H1 (cell line): Measurements from ENCODE around the gene THOP1.

Experiments
- ASH2L ChIP-seq: fragments of 200-600, 300-600 bp; sonication (generic); IDR thresholded peaks from one replicate; pipeline ENCODE4 v1.7.1; 2017; ENCODE audit warnings: low read length
- CEBPB ChIP-seq: IDR thresholded peaks from 2 replicates; pipeline ENCODE4 v1.6.1; 2012; ENCODE audit warnings: low read depth, low read length
- CHD2 ChIP-seq: IDR thresholded peaks from 2 replicates; pipeline ENCODE4 v1.6.1; 2012; ENCODE audit warnings: low read length, improper control_type of control experiment
- CTCF ChIP-seq, 3 experiments: IDR thresholded peaks; 1 replicate in 2 of 3; 2 replicates in 1 of 3; pipeline versions ENCODE4 v1.5.1 to v1.6.1; 2011; ENCODE audit warnings: low read length in 3 of 3, mild to moderate bottlenecking in 3 of 3, inconsistent platforms in 2 of 3, low read depth in 1 of 3, moderate library complexity in 1 of 3; ENCODE audit not compliant: insufficient read depth in 1 of 3; ENCODE audit errors: control extremely low read depth in 1 of 3
- JUN ChIP-seq: IDR thresholded peaks from 2 replicates; pipeline ENCODE4 v1.6.1; 2011; ENCODE audit warnings: low read depth, mild to moderate bottlenecking, improper control_type of control experiment, low read length
- POLR2A ChIP-seq, 2 experiments: IDR thresholded peaks; 1 replicate in 1 of 2; 2 replicates in 1 of 2; pipeline ENCODE4 v1.6.1; 2011; ENCODE audit warnings: low read depth in 2 of 2, low read length in 2 of 2, mild to moderate bottlenecking in 2 of 2; ENCODE audit errors: control extremely low read depth in 1 of 2
- POLR2AphosphoS5 ChIP-seq: IDR thresholded peaks from 2 replicates; pipeline ENCODE4 v1.6.1; 2011; ENCODE audit warnings: low read depth, low read length
- RBBP5 ChIP-seq: IDR thresholded peaks from 2 replicates; pipeline ENCODE4 v1.7.1; 2012; ENCODE audit warnings: low read depth, mild to moderate bottlenecking, inconsistent platforms, low read length, moderate library complexity, borderline replicate concordance
- TF ChIP-seq, protein P1 (sequence below): IDR thresholded peaks from 2 replicates; pipeline ENCODE4 v1.6.1; 2012; ENCODE audit warnings: inconsistent platforms

- TF ChIP-seq, protein P1, sequence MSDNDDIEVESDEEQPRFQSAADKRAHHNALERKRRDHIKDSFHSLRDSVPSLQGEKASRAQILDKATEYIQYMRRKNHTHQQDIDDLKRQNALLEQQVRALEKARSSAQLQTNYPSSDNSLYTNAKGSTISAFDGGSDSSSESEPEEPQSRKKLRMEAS: no peak
- TF ChIP-seq CTCF (IDR thresholded peaks at IDR 0.05; ENCODE audit: control extremely low read depth in 1 of 3, insufficient read depth in 1 of 3, low read depth in 1 of 3, low read length in 3 of 3): no peak
- no peak for TF ChIP-seq ASH2L
- TF ChIP-seq POLR2AphosphoS5: no peak
- TF ChIP-seq CHD2: no peak
- TF ChIP-seq RBBP5: no peak
- TF ChIP-seq CEBPB: no peak
- TF ChIP-seq JUN: no peak
- no peak for TF ChIP-seq POLR2A (IDR thresholded peaks at IDR 0.05; ENCODE audit: control extremely low read depth in 1 of 2, low read depth in 2 of 2, low read length in 2 of 2)
Observed at GRCh38 chr19:2761309-2761677, 24.0 kb upstream of the THOP1 start.
